HEK293 (cell line): ENCODE measurements around the gene ENOSF1.

Source experiments
- CTCF ChIA-PET: fragments of 350-600 bp; formaldehyde crosslinking; extraction: SDS; loops from one replicate; lab custom pipeline; 2021; ENCODE audit warnings: antibody characterized with exemption; lab: Yijun Ruan, JAX
- POLR2A ChIA-PET: fragments of 300-600 bp; formaldehyde crosslinking; extraction: SDS; loops from one replicate; lab custom pipeline; 2020; ENCODE audit warnings: antibody characterized with exemption, inconsistent platforms; lab: Yijun Ruan, JAX
- H3K27ac ChIP-seq: fragments of 200-500 bp; sonication (Bioruptor generic); 2 replicates; pipeline ENCODE4 v1.5.1; 2014; ENCODE audit warnings: low read depth, low read length, control low read depth, inconsistent platforms; ENCODE audit errors: extremely low read depth
- H3K36me3 ChIP-seq, 2 experiments: fragments of 200-500 bp in 1 of 2; sonication (Bioruptor generic) in 1 of 2; 1 replicate in 1 of 2; 2 replicates in 1 of 2; pipeline ENCODE4 v1.5.1; 2014 to 2017; ENCODE audit warnings: inconsistent platforms in 2 of 2, low read length in 2 of 2; ENCODE audit not compliant: control insufficient read depth in 2 of 2, insufficient read depth in 1 of 2
- H3K4me1 ChIP-seq: fragments of 200-500 bp; sonication (Bioruptor generic); 2 replicates; pipeline ENCODE4 v1.5.1; 2014; ENCODE audit warnings: mild to moderate bottlenecking, low read length, inconsistent platforms; ENCODE audit not compliant: control insufficient read depth, insufficient read depth
- H3K4me3 ChIP-seq: 2 replicates; pipeline ENCODE4 v1.5.1; 2011; ENCODE audit warnings: low read depth, mild to moderate bottlenecking, control low read depth, low read length, moderate library complexity
- H3K9me3 ChIP-seq: fragments of 200-500 bp; sonication (Bioruptor generic); 2 replicates; pipeline ENCODE4 v1.5.1; 2014; ENCODE audit warnings: low read depth, low read length, inconsistent platforms; ENCODE audit not compliant: control insufficient read depth, insufficient read depth
- ATF2 ChIP-seq: fragments of 450-650 bp; formaldehyde crosslinking; IDR thresholded peaks from 2 replicates; pipeline ENCODE4 v1.5.1; 2016; ENCODE audit warnings: missing biosample characterization, missing genetic modification characterization, low read depth
- BCL11B ChIP-seq: fragments of 450-650 bp; formaldehyde crosslinking; IDR thresholded peaks from 2 replicates; pipeline ENCODE4 v1.5.1; 2016; ENCODE audit warnings: low read depth, missing biosample characterization, missing genetic modification characterization
- BCL6B ChIP-seq: fragments of 450-650 bp; formaldehyde crosslinking; IDR thresholded peaks from 2 replicates; pipeline ENCODE4 v1.5.1; 2017; ENCODE audit warnings: missing biosample characterization, missing genetic modification characterization
- GFI1B ChIP-seq: fragments of 450-650 bp; formaldehyde crosslinking; IDR thresholded peaks from 2 replicates; pipeline ENCODE4 v1.5.1; 2016; ENCODE audit warnings: missing biosample characterization, missing genetic modification characterization
- OSR2 ChIP-seq: fragments of 450-650 bp; formaldehyde crosslinking; IDR thresholded peaks from 2 replicates; pipeline ENCODE4 v1.5.1; 2016; ENCODE audit warnings: missing biosample characterization, missing genetic modification characterization
- YY1 ChIP-seq: fragments of 450-650 bp; formaldehyde crosslinking; IDR thresholded peaks from 2 replicates; pipeline ENCODE4 v1.5.1; 2018; ENCODE audit warnings: missing biosample characterization, missing genetic modification characterization
- ZEB2 ChIP-seq: fragments of 450-650 bp; formaldehyde crosslinking; IDR thresholded peaks from 2 replicates; pipeline ENCODE4 v1.5.1; 2016; ENCODE audit warnings: missing biosample characterization, missing genetic modification characterization
- ZNF221 ChIP-seq: fragments of 450-650 bp; formaldehyde crosslinking; IDR thresholded peaks from 2 replicates; pipeline ENCODE4 v1.5.1; 2017; ENCODE audit warnings: missing biosample characterization, missing genetic modification characterization, borderline replicate concordance
- ZNF433 ChIP-seq: fragments of 450-650 bp; formaldehyde crosslinking; IDR thresholded peaks from 2 replicates; pipeline ENCODE4 v1.5.1; 2016; ENCODE audit warnings: missing biosample characterization, missing genetic modification characterization, low read depth
- ZNF449 ChIP-seq: fragments of 450-650 bp; formaldehyde crosslinking; IDR thresholded peaks from 2 replicates; pipeline ENCODE4 v1.5.1; 2017; ENCODE audit warnings: missing biosample characterization, mild to moderate bottlenecking, missing genetic modification characterization, moderate library complexity
- ZNF473 ChIP-seq: fragments of 450-650 bp; formaldehyde crosslinking; IDR thresholded peaks from 2 replicates; pipeline ENCODE4 v1.5.1; 2017; ENCODE audit warnings: missing biosample characterization, missing genetic modification characterization
- ZNF514 ChIP-seq: fragments of 450-650 bp; formaldehyde crosslinking; IDR thresholded peaks from 2 replicates; pipeline ENCODE4 v1.5.1; 2016; ENCODE audit warnings: missing biosample characterization, missing genetic modification characterization
- ZNF521 ChIP-seq: fragments of 450-650 bp; formaldehyde crosslinking; IDR thresholded peaks from 2 replicates; pipeline ENCODE4 v1.5.1; 2017; ENCODE audit warnings: missing biosample characterization, mild to moderate bottlenecking, missing genetic modification characterization
- ZNF555 ChIP-seq: fragments of 450-650 bp; formaldehyde crosslinking; conservative IDR thresholded peaks from 2 replicates; pipeline ENCODE4 v1.5.1; 2017; ENCODE audit warnings: missing biosample characterization, mild to moderate bottlenecking, missing genetic modification characterization, inconsistent platforms
- ZNF560 ChIP-seq: fragments of 450-650 bp; formaldehyde crosslinking; IDR thresholded peaks from 2 replicates; pipeline ENCODE4 v1.5.1; 2017; ENCODE audit warnings: missing biosample characterization, missing genetic modification characterization, borderline replicate concordance
- ZNF585B ChIP-seq: fragments of 450-650 bp; formaldehyde crosslinking; IDR thresholded peaks from 2 replicates; pipeline ENCODE4 v1.5.1; 2016; ENCODE audit warnings: missing biosample characterization, missing genetic modification characterization
- ZNF621 ChIP-seq: fragments of 450-650 bp; formaldehyde crosslinking; IDR thresholded peaks from 2 replicates; pipeline ENCODE4 v1.5.1; 2017; ENCODE audit warnings: missing biosample characterization, missing genetic modification characterization
- ZNF624 ChIP-seq: fragments of 450-650 bp; formaldehyde crosslinking; IDR thresholded peaks from 2 replicates; pipeline ENCODE4 v1.5.1; 2017; ENCODE audit warnings: missing biosample characterization, missing genetic modification characterization
- ZNF747 ChIP-seq: fragments of 450-650 bp; formaldehyde crosslinking; IDR thresholded peaks from 2 replicates; pipeline ENCODE4 v1.5.1; 2016; ENCODE audit warnings: missing biosample characterization, missing genetic modification characterization
- ZNF830 ChIP-seq: fragments of 450-650 bp; IDR thresholded peaks from 2 replicates; pipeline ENCODE4 v1.5.0; 2018; ENCODE audit warnings: missing biosample characterization, missing genetic modification characterization, low read depth, mild to moderate bottlenecking, moderate library complexity
- ZSCAN18 ChIP-seq: fragments of 450-650 bp; formaldehyde crosslinking; IDR thresholded peaks from 2 replicates; pipeline ENCODE4 v1.5.1; 2016; ENCODE audit warnings: missing biosample characterization, missing genetic modification characterization

The ENOSF1 gene

GRCh38 chr18:715626-716025 lies 3.2 kb upstream of the ENOSF1 start:
- TF ChIP-seq ZNF221 (tag by site-specific recombination) (no peak), ZNF621 (tag by site-specific recombination) (no peak), ZEB2 (tag by site-specific recombination) (no peak), ZNF555 (tag by site-specific recombination) (no peak), OSR2 (tag by site-specific recombination) (no peak), ZNF560 (tag by site-specific recombination) (no peak), ZNF624 (tag by site-specific recombination) (no peak), ZNF433 (tag by site-specific recombination) (no peak), YY1 (tag by site-specific recombination) (no peak), BCL6B (tag by site-specific recombination) (no peak), ZSCAN18 (tag by site-specific recombination) (no peak), ZNF449 (tag by site-specific recombination) (no peak), ZNF585B (no peak), ZNF473 (tag by site-specific recombination) (no peak), ZNF521 (no peak), GFI1B (tag by site-specific recombination) (no peak), ZNF830 (tag by site-specific recombination) (no peak)
- TF ChIP-seq, all 188 proteins: peak for 0
- Histone ChIP-seq H3K9me3 (no peaks in the 10 kb centered on the region), H3K36me3 (no peaks in the 10 kb centered on the region), H3K4me1 (peaks cover 2% of the 10 kb centered on the region; the same call in 1 of the 2 replicates), H3K27ac (no peak overlapping the region), H3K4me3 (no peak overlapping the region)
- ChIA-PET POLR2A (no interaction called here), CTCF (interaction anchor here (0.6 to 2.1 kb wide), 7 partner anchors 12 to 124 kb away, joined by 3 to 14 read pairs (median 3); no protein-coding TSS in a partner anchor)

DNA sequence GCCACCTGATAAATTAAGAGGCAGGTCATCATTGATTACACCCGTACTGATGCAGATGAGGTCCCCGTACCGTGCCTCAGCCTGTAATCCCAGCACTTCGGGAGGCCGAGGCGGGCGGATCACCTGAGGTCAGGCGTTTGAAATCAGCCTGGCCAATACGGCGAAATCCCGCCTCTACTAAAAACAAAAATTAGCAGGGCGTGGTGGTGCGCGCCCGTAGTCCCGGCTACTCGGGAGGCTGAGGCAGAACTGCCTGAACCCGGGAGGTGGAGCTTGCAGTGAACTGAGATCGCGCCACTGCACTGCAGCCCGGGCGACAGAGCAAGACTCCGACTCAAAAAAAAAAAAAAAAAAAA lies 683 bp upstream of the ENOSF1 start:
- Histone ChIP-seq H3K27ac (no peak overlapping the region), H3K4me3 (no peak overlapping the region), H3K4me1 (peaks cover 4% of the 10 kb centered on the region), H3K36me3 (peaks cover 0 to 6% of the 10 kb centered on the region in 2 experiments; a peak in 1 of 3 replicates), H3K9me3 (no peaks in the 10 kb centered on the region)
- TF ChIP-seq BCL11B (tag by site-specific recombination) (no peak), ZNF514 (no peak), ZNF747 (no peak), ATF2 (no peak)
- ChIA-PET CTCF (interaction anchor here (0.7 to 2.2 kb wide), 12 partner anchors 10 to 251 kb away, joined by 3 to 10 read pairs (median 6); no protein-coding TSS in a partner anchor), POLR2A (interaction anchor here (0.5 to 1.1 kb wide), 13 partner anchors 8 to 126 kb away, joined by 3 to 6 read pairs (median 3); no protein-coding TSS in a partner anchor)
